ENCODE data around the gene SGSH.

The SGSH gene

GRCh38 chr17:80252871-80253270 lies 32.7 kb upstream of the SGSH start (continued):
- TF ChIP-seq CTCF (tag by site-specific recombination; IDR thresholded peaks at IDR 0.05) (peak; percentile 78), ZNF76 (tag by site-specific recombination; IDR thresholded peaks at IDR 0.05; ENCODE audit: borderline replicate concordance, low read depth) (no peak), ZNF169 (tag by site-specific recombination; IDR thresholded peaks at IDR 0.05) (no peak), BCL11A (tag by site-specific recombination; IDR thresholded peaks at IDR 0.05; ENCODE audit: low read depth) (no peak), ZNF311 (tag by site-specific recombination; IDR thresholded peaks at IDR 0.05; ENCODE audit: borderline replicate concordance) (no peak), ZNF561 (tag by site-specific recombination; IDR thresholded peaks at IDR 0.05; ENCODE audit: borderline replicate concordance) (0 out of 2 replicates have a peak, but pooled peaks have one; percentile 34), YY2 (tag by site-specific recombination; IDR thresholded peaks at IDR 0.05) (no peak), ZBTB48 (tag by site-specific recombination; IDR thresholded peaks at IDR 0.05) (no peak), ZNF692 (tag by site-specific recombination; IDR thresholded peaks at IDR 0.05) (no peak), KLF10 (tag by site-specific recombination; IDR thresholded peaks at IDR 0.05) (no peak), ZNF776 (tag by site-specific recombination; IDR thresholded peaks at IDR 0.05; ENCODE audit: borderline replicate concordance) (no peak), ZNF654 (tag by site-specific recombination; IDR thresholded peaks at IDR 0.05; ENCODE audit: low read depth) (peak; percentile 20; the same call in 1 of the 2 replicates), TRIM28 (IDR thresholded peaks at IDR 0.05; ENCODE audit: borderline replicate concordance, low read length) (no peak)

- no peak overlapping the region for H3K4me3 ChIP-seq (ENCODE audit: low read depth, low read length)
- peaks cover 3 to 49% of the 10 kb centered on the region in 2 experiments; a peak in 2 of 3 replicates for H3K36me3 ChIP-seq (ENCODE audit: control insufficient read depth in 2 of 2, insufficient read depth in 1 of 2, low read length in 2 of 2)
- POLR2A ChIA-PET: interaction anchor here (0.5 kb wide), 1 partner anchor 315 kb away, joined by 3 read pairs; no protein-coding TSS in a partner anchor
- CTCF ChIA-PET: interaction anchor here (0.6 to 1.0 kb wide), 2 partner anchors 19 to 223 kb away, joined by 3 to 4 read pairs; no protein-coding TSS in a partner anchor
- no peaks in the 10 kb centered on the region for H3K9me3 ChIP-seq (ENCODE audit: control insufficient read depth, insufficient read depth, low read depth, low read length)
- H3K4me1 ChIP-seq (ENCODE audit: control insufficient read depth, insufficient read depth, low read length): peaks cover 3% of the 10 kb centered on the region; the same call in 1 of the 2 replicates
- TF ChIP-seq PBX3 (CRISPR knock-in tag; IDR thresholded peaks at IDR 0.05) (no peak), ZNF785 (tag by site-specific recombination; IDR thresholded peaks at IDR 0.05) (no peak), ZXDB (tag by site-specific recombination; IDR thresholded peaks at IDR 0.05) (no peak), KLF17 (tag by site-specific recombination; IDR thresholded peaks at IDR 0.05) (no peak), ZFP3 (tag by site-specific recombination; IDR thresholded peaks at IDR 0.05; ENCODE audit: low read depth) (no peak), ZNF777 (tag by site-specific recombination; IDR thresholded peaks at IDR 0.05; ENCODE audit: borderline replicate concordance) (no peak), ZNF148 (tag by site-specific recombination; IDR thresholded peaks at IDR 0.05; ENCODE audit: borderline replicate concordance) (no peak), HOXD13 (CRISPR knock-in tag; IDR thresholded peaks at IDR 0.05; ENCODE audit: borderline replicate concordance) (no peak), ZNF23 (tag by site-specific recombination; IDR thresholded peaks at IDR 0.05; ENCODE audit: borderline replicate concordance) (no peak), PRDM10 (tag by site-specific recombination; IDR thresholded peaks at IDR 0.05) (no peak), OSR2 (tag by site-specific recombination; IDR thresholded peaks at IDR 0.05) (no peak), TRIM28 (IDR thresholded peaks at IDR 0.05; ENCODE audit: borderline replicate concordance, low read length) (no peak)
- H3K27ac ChIP-seq (ENCODE audit: extremely low read depth, low read depth, low read length): no peak overlapping the region
Observed at GRCh38 chr17:80251966-80252365, 31.8 kb upstream of the SGSH start.

All from HEK293 (cell line).